SHP77 (cell line): ENCODE measurements around the gene ADGRG2.
"Not testable (repeated sequence)": the region's sequence is repeated elsewhere in the genome, so short reads cannot be mapped to it uniquely, and the experiment has no call there.

Experiments
- DNase-seq, 2 experiments: peaks; one replicate each; lab custom pipeline; 2025; lab: John Stamatoyannopoulos, UW

ADGRG2 gene

DNA sequence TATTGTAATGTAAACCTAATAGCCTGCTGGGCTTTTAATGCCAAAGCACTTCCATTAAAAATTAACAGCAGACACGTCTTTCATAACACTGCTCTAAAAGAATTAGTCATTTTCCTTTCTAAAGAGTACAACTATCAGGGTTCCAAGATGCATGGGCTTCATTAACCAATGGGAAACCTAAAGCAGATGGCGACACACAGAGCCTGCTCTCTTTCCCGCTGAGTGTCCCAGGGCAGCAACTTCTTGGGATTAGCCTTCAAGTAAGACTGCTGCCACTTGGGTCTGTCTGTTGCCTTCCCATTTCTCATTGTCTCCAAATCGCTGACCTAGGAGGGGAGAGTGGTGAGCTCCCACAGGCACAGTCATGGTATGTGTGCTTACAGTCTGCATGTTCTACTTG lies 124.4 kb downstream of the ADGRG2 start:
- no peak for DNase-seq

GRCh38 chrX:18996536-18996935 lies 125.7 kb downstream of the ADGRG2 start:
- DNase-seq: no peak

DNA sequence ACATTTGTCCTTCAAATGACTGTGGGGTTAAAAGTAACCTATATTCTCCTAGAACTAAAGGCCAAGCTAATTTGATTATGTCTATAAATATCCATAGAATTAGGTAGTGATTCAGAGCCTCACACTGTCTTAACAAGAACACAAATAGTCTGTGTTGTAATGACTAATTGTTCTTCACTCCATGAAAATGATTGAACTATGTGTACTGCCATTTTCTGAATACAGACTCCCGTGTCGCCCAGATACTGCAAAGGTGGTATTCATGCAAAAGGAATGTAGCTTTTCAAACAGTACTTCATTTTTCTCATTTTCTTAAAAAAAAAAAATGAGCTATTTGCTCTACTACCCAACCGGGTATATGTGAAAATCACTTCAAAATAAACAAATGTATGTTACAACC lies 127.0 kb downstream of the ADGRG2 start:
- no peak for DNase-seq

DNA sequence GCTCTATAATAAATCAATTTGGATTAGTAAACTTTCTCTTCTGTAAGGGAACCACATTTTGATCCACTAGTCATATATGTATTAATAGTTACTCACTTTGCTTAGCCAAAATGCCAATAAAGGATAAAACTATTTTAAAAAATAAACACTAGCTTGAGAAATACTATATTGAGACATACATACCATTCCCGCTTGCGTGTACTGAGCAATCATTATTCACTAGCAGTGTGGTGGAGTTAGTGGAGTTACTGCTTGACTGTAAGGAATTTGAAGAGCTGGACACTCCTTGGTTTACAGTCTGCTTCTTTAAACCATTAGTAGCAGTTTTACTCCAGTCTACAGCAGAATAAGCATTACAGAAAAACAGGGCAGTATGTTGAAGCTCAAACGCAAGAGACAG lies 127.6 kb downstream of the ADGRG2 start:
- DNase-seq: no peak

DNA sequence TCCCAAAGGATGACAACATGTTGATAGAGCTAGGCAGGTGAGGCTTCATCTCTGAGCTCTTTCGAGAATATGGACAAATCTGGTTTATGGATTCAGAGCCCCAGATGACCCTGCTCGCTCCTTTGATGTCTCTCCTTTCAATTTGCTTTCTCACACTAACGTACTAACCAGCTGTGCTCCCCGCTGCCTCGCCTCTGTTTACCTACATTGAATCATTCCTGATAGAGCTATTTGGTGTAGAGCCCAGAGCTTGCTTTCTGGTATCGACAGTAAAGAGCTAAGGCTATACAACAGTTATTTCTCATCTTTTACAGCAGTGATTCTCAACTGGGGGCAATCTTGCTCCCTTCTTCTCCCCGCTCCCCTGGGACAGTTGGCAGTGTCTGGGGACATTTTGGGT lies 129.4 kb downstream of the ADGRG2 start:
- no peak for DNase-seq

DNA sequence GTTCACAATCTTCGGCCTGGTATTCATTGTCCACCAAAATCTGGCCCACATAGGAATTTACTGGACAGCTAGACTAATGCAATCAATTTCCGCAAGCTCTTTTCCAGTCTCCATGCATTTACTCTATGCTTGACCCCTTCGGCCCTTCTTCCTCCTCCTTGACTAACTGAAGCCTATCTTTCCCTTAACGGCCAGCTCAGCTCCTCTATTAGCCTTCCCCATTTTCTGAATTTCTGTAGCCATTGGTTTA lies 137.2 kb downstream of the ADGRG2 start:
- DNase-seq: no peak

GRCh38 chrX:18984381-18985185 lies 137.7 kb downstream of the ADGRG2 start:
- peak; percentile 48 to 64 for DNase-seq

DNA sequence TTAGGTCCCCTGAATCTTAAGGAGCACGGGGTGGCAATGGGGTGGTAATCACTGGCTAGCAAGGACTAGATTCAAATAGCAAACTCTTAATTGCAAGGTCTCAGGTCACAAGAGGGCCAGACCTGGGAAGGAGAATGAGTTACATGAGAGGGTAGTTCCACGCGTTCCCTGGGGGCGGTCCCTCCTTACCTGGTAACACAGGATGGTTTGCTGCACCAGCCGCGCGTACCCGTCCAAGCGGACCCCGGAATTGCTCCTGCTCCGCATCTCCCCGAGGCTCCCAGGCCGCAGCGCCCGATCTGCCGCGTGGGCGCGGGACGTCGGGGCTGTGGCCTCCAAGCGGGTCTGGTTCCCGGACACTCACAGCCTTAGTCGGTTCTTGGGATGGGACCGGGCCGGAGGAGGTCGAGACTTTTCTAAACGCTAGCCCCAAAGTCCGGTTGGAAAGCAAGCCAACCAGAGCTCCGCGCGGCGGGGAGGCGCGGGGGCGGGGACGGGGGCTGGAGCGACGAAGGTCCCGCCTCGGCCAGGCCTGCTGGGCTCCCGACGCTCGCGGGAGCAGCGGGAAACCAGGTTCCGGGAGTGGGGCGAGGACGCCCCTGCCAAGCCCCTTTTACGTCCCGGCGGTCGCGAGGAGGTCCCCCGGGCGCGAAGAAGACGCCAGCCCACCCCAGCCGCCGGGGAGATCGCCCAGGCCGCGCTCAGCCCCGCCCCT lies 138.4 kb downstream of the ADGRG2 start, which contains the start of gene PHKA2:
Gene PHKA2, minus strand, starts transcription at position 449 of the 715 bp plus-strand sequence. Its CDS starts 182 bp downstream, at position 267.
- DNase-seq: peak in 1 of 2 experiments; percentile 42

- DNase-seq: no peak
Observed at GRCh38 chrX:18981124-18981807, 141.0 kb downstream of the ADGRG2 start.

DNA sequence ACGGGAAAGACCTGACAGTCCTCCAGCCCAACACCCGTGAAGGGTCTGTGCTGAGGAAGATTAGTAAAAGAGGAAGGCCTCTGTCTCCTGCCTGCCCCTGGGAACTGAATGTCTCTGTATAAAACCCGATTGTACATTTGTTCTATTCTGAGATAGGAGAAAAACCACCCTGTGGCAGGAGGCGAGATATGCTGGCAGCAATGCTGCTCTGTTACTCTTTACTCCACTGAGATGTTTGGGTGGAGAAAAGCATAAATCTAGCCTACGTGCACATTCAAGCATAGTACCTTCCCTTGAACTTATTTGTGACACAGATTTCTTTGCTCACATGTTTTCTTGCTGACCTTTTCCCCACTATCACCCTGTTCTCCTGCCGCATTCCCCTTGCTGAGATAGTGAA lies 142.0 kb downstream of the ADGRG2 start:
- not testable (repeated sequence) for DNase-seq

DNA sequence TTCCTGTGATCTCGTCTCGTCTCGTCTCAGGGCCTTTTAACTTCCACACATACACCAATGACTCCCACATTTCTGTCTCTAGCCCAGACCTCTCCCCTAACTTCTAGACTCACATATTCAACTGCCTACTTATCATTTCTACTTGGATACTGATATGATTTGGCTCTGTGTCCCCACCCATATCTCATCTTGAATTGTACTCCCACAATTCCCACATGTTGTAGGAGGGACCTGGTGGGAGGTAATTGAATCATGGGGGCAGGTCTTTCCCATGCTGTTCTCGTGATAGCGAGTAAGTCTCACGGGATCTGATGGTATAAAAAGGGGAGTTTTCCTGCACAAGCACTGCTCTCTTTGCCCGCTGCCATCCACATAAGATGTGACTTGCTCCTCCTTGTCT lies 147.3 kb downstream of the ADGRG2 start:
- no peak for DNase-seq

GRCh38 chrX:18973527-18974192 lies 148.6 kb downstream of the ADGRG2 start:
- peak in 1 of 2 experiments; percentile 0 for DNase-seq

DNA sequence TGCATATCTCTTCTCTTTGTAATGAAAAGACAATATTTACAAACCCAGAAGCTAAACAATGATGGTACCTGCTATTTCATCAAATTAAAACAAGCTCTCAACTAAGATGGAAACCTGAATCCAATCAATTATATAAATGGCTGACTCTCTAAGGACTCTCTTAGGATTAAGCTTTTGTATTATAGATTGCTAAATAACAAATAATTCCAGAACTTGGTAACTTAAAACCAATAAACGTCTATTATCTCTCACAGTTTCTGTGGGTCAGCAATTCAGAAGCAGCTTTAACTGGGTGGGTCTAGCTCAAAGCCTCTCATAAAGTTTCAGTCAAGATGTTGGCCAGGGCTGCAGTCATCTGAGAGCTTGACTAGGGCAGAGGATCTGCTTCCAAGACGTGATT lies 150.8 kb downstream of the ADGRG2 start:
- no peak for DNase-seq

- DNase-seq: no peak
Observed at GRCh38 chrX:18970465-18970864, 151.8 kb downstream of the ADGRG2 start.

- DNase-seq: no peak
Observed at GRCh38 chrX:18966624-18967023, 155.6 kb downstream of the ADGRG2 start.

GRCh38 chrX:18964901-18965300 lies 157.4 kb downstream of the ADGRG2 start:
- no peak for DNase-seq

- no peak for DNase-seq
Observed at GRCh38 chrX:18964026-18964425, 158.2 kb downstream of the ADGRG2 start.

- no peak for DNase-seq
Observed at GRCh38 chrX:18962329-18962728, 159.9 kb downstream of the ADGRG2 start.

GRCh38 chrX:18961686-18962085 lies 160.6 kb downstream of the ADGRG2 start:
- DNase-seq: no peak

- DNase-seq: no peak
Observed at GRCh38 chrX:18956303-18957032, 165.8 kb downstream of the ADGRG2 start.

DNA sequence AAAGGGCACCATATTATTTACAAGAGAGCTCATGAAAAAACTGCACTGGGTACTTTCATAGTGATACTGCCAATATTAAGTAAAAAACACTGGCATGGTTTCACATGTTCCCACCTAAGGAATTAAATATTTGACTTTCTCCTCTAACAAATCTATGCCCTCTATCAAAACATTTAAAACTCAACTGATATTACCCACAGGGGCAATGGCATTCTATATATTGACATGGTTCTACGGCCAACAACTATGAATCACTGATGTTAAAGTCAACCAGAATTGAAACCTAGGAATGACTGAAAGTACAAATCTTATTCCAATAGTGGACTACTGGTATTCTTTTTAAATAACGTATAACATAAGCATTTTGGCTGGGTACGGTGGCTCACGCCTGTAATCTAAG lies 166.6 kb downstream of the ADGRG2 start:
- DNase-seq: no peak

GRCh38 chrX:18951032-18951431 lies 171.2 kb downstream of the ADGRG2 start:
- no peak for DNase-seq
